HEK293 (cell line): ENCODE results near the gene SMIM41.

Experiments used
- CTCF ChIA-PET: fragments of 350-600 bp; formaldehyde crosslinking; extraction: SDS; loops from one replicate; lab custom pipeline; 2021; ENCODE audit warnings: antibody characterized with exemption; lab: Yijun Ruan, JAX
- POLR2A ChIA-PET: fragments of 300-600 bp; formaldehyde crosslinking; extraction: SDS; loops from one replicate; lab custom pipeline; 2020; ENCODE audit warnings: antibody characterized with exemption, inconsistent platforms; lab: Yijun Ruan, JAX
- H3K27ac ChIP-seq: fragments of 200-500 bp; sonication (Bioruptor generic); 2 replicates; pipeline ENCODE4 v1.5.1; 2014; ENCODE audit warnings: low read depth, low read length, control low read depth, inconsistent platforms; ENCODE audit errors: extremely low read depth
- H3K36me3 ChIP-seq, 2 experiments: fragments of 200-500 bp in 1 of 2; sonication (Bioruptor generic) in 1 of 2; 1 replicate in 1 of 2; 2 replicates in 1 of 2; pipeline ENCODE4 v1.5.1; 2014 to 2017; ENCODE audit warnings: inconsistent platforms in 2 of 2, low read length in 2 of 2; ENCODE audit not compliant: control insufficient read depth in 2 of 2, insufficient read depth in 1 of 2
- H3K4me1 ChIP-seq: fragments of 200-500 bp; sonication (Bioruptor generic); 2 replicates; pipeline ENCODE4 v1.5.1; 2014; ENCODE audit warnings: mild to moderate bottlenecking, low read length, inconsistent platforms; ENCODE audit not compliant: control insufficient read depth, insufficient read depth
- H3K4me3 ChIP-seq: 2 replicates; pipeline ENCODE4 v1.5.1; 2011; ENCODE audit warnings: low read depth, mild to moderate bottlenecking, control low read depth, low read length, moderate library complexity
- H3K9me3 ChIP-seq: fragments of 200-500 bp; sonication (Bioruptor generic); 2 replicates; pipeline ENCODE4 v1.5.1; 2014; ENCODE audit warnings: low read depth, low read length, inconsistent platforms; ENCODE audit not compliant: control insufficient read depth, insufficient read depth
- BCL11B ChIP-seq: fragments of 450-650 bp; formaldehyde crosslinking; IDR thresholded peaks from 2 replicates; pipeline ENCODE4 v1.5.1; 2016; ENCODE audit warnings: low read depth, missing biosample characterization, missing genetic modification characterization
- GLIS1 ChIP-seq: fragments of 450-650 bp; formaldehyde crosslinking; IDR thresholded peaks from 2 replicates; pipeline ENCODE4 v1.5.1; 2016; ENCODE audit warnings: missing biosample characterization, missing genetic modification characterization
- HOXC10 ChIP-seq: sonication (generic); formaldehyde crosslinking; IDR thresholded peaks from 2 replicates; pipeline ENCODE4 v1.8.1; 2023; ENCODE audit warnings: mild to moderate bottlenecking, missing genetic modification reagents
- KLF7 ChIP-seq: fragments of 450-650 bp; formaldehyde crosslinking; IDR thresholded peaks from 2 replicates; pipeline ENCODE4 v1.5.1; 2016; ENCODE audit warnings: missing biosample characterization, missing genetic modification characterization, borderline replicate concordance
- REPIN1 ChIP-seq: fragments of 450-650 bp; formaldehyde crosslinking; IDR thresholded peaks from 2 replicates; pipeline ENCODE4 v1.5.1; 2017; ENCODE audit warnings: missing biosample characterization, missing genetic modification characterization, low read depth
- WT1 ChIP-seq: fragments of 450-650 bp; formaldehyde crosslinking; IDR thresholded peaks from 2 replicates; pipeline ENCODE4 v1.5.1; 2016; ENCODE audit warnings: missing biosample characterization, missing genetic modification characterization
- YY1 ChIP-seq: fragments of 450-650 bp; formaldehyde crosslinking; IDR thresholded peaks from 2 replicates; pipeline ENCODE4 v1.5.1; 2018; ENCODE audit warnings: missing biosample characterization, missing genetic modification characterization
- ZFHX2 ChIP-seq: fragments of 450-650 bp; formaldehyde crosslinking; conservative IDR thresholded peaks from 2 replicates; pipeline ENCODE4 v1.5.1; 2016; ENCODE audit warnings: missing biosample characterization, missing genetic modification characterization
- ZFP37 ChIP-seq: fragments of 450-650 bp; formaldehyde crosslinking; IDR thresholded peaks from 2 replicates; pipeline ENCODE4 v1.5.1; 2016; ENCODE audit warnings: missing biosample characterization, missing genetic modification characterization
- ZFP69B ChIP-seq: fragments of 450-650 bp; formaldehyde crosslinking; IDR thresholded peaks from 2 replicates; pipeline ENCODE4 v1.5.1; 2016; ENCODE audit warnings: missing biosample characterization, missing genetic modification characterization
- ZNF10 ChIP-seq: fragments of 450-650 bp; formaldehyde crosslinking; IDR thresholded peaks from 2 replicates; pipeline ENCODE4 v1.5.1; 2017; ENCODE audit warnings: missing biosample characterization, missing genetic modification characterization
- ZNF133 ChIP-seq: fragments of 450-650 bp; formaldehyde crosslinking; IDR thresholded peaks from 2 replicates; pipeline ENCODE4 v1.5.1; 2016; ENCODE audit warnings: missing biosample characterization, missing genetic modification characterization
- ZNF174 ChIP-seq: fragments of 450-650 bp; formaldehyde crosslinking; IDR thresholded peaks from 2 replicates; pipeline ENCODE4 v1.5.0; 2017; ENCODE audit warnings: missing biosample characterization, mild to moderate bottlenecking, missing genetic modification characterization
- ZNF175 ChIP-seq: fragments of 450-650 bp; formaldehyde crosslinking; IDR thresholded peaks from 2 replicates; pipeline ENCODE4 v1.5.1; 2016; ENCODE audit warnings: missing biosample characterization, missing genetic modification characterization
- ZNF211 ChIP-seq: fragments of 450-650 bp; formaldehyde crosslinking; IDR thresholded peaks from 2 replicates; pipeline ENCODE4 v1.5.1; 2016; ENCODE audit warnings: low read depth, missing biosample characterization, missing genetic modification characterization
- ZNF324 ChIP-seq: fragments of 450-650 bp; formaldehyde crosslinking; IDR thresholded peaks from 2 replicates; pipeline ENCODE4 v1.5.1; 2016; ENCODE audit warnings: missing biosample characterization, missing genetic modification characterization
- ZNF600 ChIP-seq: fragments of 450-650 bp; formaldehyde crosslinking; IDR thresholded peaks from 2 replicates; pipeline ENCODE4 v1.5.1; 2016; ENCODE audit warnings: missing biosample characterization, missing genetic modification characterization
- ZNF747 ChIP-seq: fragments of 450-650 bp; formaldehyde crosslinking; IDR thresholded peaks from 2 replicates; pipeline ENCODE4 v1.5.1; 2016; ENCODE audit warnings: missing biosample characterization, missing genetic modification characterization
- ZNF776 ChIP-seq: fragments of 450-650 bp; formaldehyde crosslinking; IDR thresholded peaks from 2 replicates; pipeline ENCODE4 v1.5.0; 2017; ENCODE audit warnings: missing biosample characterization, missing genetic modification characterization, borderline replicate concordance
- ZSCAN16 ChIP-seq: fragments of 450-650 bp; formaldehyde crosslinking; IDR thresholded peaks from 2 replicates; pipeline ENCODE4 v1.5.1; 2016; ENCODE audit warnings: missing biosample characterization, missing genetic modification characterization
- ZXDB ChIP-seq: fragments of 450-650 bp; formaldehyde crosslinking; IDR thresholded peaks from 2 replicates; pipeline ENCODE4 v1.5.1; 2016; ENCODE audit warnings: missing biosample characterization, missing genetic modification characterization
- TF ChIP-seq, protein P1 (sequence below): fragments of 450-650 bp; formaldehyde crosslinking; IDR thresholded peaks from 2 replicates; pipeline ENCODE4 v1.5.0; 2017; ENCODE audit warnings: missing biosample characterization, missing genetic modification characterization, borderline replicate concordance
- TF ChIP-seq, protein P2 (sequence below): fragments of 450-650 bp; formaldehyde crosslinking; IDR thresholded peaks from 2 replicates; pipeline ENCODE4 v1.5.1; 2016; ENCODE audit warnings: missing biosample characterization, missing genetic modification characterization, borderline replicate concordance
- TF ChIP-seq, protein P3 (sequence below): fragments of 450-650 bp; formaldehyde crosslinking; IDR thresholded peaks from 2 replicates; pipeline ENCODE4 v1.5.1; 2016; ENCODE audit warnings: missing biosample characterization, missing genetic modification characterization
- TF ChIP-seq, protein P4 (sequence below): fragments of 450-650 bp; formaldehyde crosslinking; IDR thresholded peaks from 2 replicates; pipeline ENCODE4 v1.5.1; 2016; ENCODE audit warnings: missing biosample characterization, missing genetic modification characterization
- TF ChIP-seq, protein P5 (sequence below): fragments of 450-650 bp; formaldehyde crosslinking; IDR thresholded peaks from 2 replicates; pipeline ENCODE4 v1.5.1; 2016; ENCODE audit warnings: missing biosample characterization, missing genetic modification characterization

Gene SMIM41

DNA sequence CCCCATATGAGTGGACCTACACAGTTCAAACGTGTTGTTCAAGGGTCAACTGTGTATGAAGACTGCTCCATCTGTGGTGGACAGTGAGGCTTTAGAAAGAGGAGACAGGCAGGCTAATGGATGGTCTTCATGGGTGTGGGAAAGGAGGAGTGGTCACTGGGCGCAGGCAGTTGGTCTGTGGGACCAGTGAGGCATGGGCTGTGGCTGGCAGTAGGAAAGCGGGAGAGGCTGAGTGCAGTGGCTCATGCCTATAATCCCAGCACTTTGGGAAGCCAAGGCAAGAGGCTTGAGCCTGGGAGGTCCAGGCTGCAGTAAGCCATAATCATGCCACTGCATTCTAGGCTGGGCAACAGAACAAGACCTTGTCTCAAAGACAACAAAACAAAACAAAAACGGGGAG, 30.2 kb upstream of the SMIM41 start:
- H3K9me3 ChIP-seq: no peaks in the 10 kb centered on the region
- POLR2A ChIA-PET: no interaction called here
- TF ChIP-seq ZNF747 (tag by site-specific recombination) (no peak), GLIS1 (tag by site-specific recombination) (peak; percentile 8; the same call in 1 of the 2 replicates)
- TF ChIP-seq, all 188 proteins: peak for 1
- no peak overlapping the region for H3K27ac ChIP-seq
- CTCF ChIA-PET: interaction anchor here (1.3 kb wide), 1 partner anchor 17 kb away, joined by 4 read pairs; no protein-coding TSS in a partner anchor
- H3K36me3 ChIP-seq: peaks cover 0 to under 1% of the 10 kb centered on the region in 2 experiments; a peak in 1 of 3 replicates
- no peak overlapping the region for H3K4me3 ChIP-seq
- peaks cover 11% of the 10 kb centered on the region; the same call in 1 of the 2 replicates for H3K4me1 ChIP-seq

DNA sequence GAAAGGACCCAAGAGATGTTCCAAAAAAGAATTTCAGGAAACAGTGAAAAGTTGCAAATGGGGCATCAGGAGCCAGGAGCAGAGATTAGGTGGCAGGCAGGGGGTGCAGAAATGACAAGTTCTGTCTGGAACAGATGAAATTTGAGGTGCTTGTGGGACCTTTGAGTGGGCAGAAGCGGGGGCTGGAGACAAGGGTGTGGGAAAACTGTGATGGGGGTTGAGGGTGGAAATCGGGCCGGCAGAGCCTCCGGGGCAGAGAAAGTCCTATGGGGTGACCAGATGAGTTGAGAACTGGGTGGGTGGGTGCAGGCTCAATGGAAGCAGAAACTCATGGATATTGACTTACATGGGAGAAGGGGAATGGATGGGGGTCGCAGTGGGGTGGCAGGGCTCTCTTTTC, 29.8 kb upstream of the SMIM41 start:
- peaks cover 0 to 4% of the 10 kb centered on the region in 2 experiments; a peak in 1 of 3 replicates for H3K36me3 ChIP-seq
- POLR2A ChIA-PET: no interaction called here
- TF ChIP-seq, protein P1, sequence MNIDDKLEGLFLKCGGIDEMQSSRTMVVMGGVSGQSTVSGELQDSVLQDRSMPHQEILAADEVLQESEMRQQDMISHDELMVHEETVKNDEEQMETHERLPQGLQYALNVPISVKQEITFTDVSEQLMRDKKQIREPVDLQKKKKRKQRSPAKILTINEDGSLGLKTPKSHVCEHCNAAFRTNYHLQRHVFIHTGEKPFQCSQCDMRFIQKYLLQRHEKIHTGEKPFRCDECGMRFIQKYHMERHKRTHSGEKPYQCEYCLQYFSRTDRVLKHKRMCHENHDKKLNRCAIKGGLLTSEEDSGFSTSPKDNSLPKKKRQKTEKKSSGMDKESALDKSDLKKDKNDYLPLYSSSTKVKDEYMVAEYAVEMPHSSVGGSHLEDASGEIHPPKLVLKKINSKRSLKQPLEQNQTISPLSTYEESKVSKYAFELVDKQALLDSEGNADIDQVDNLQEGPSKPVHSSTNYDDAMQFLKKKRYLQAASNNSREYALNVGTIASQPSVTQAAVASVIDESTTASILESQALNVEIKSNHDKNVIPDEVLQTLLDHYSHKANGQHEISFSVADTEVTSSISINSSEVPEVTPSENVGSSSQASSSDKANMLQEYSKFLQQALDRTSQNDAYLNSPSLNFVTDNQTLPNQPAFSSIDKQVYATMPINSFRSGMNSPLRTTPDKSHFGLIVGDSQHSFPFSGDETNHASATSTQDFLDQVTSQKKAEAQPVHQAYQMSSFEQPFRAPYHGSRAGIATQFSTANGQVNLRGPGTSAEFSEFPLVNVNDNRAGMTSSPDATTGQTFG (tag by site-specific recombination): no peak
- TF ChIP-seq ZFHX2 (peak; percentile 66), BCL11B (no peak), KLF7 (no peak), ZNF133 (tag by site-specific recombination) (no peak), ZNF324 (no peak), ZNF776 (tag by site-specific recombination) (no peak), GLIS1 (tag by site-specific recombination) (peak; percentile 4; the same call in 1 of the 2 replicates), ZFP69B (tag by site-specific recombination) (no peak), ZXDB (no peak), WT1 (tag by site-specific recombination) (no peak), REPIN1 (tag by site-specific recombination) (no peak), HOXC10 (CRISPR knock-in tag) (no peak), ZNF175 (no peak), ZNF600 (tag by site-specific recombination) (no peak), ZNF10 (tag by site-specific recombination) (no peak), ZNF747 (tag by site-specific recombination) (no peak), YY1 (tag by site-specific recombination) (no peak), ZNF174 (tag by site-specific recombination) (no peak), ZSCAN16 (no peak), ZNF211 (tag by site-specific recombination) (no peak), ZFP37 (tag by site-specific recombination) (no peak)
- TF ChIP-seq, protein P2, sequence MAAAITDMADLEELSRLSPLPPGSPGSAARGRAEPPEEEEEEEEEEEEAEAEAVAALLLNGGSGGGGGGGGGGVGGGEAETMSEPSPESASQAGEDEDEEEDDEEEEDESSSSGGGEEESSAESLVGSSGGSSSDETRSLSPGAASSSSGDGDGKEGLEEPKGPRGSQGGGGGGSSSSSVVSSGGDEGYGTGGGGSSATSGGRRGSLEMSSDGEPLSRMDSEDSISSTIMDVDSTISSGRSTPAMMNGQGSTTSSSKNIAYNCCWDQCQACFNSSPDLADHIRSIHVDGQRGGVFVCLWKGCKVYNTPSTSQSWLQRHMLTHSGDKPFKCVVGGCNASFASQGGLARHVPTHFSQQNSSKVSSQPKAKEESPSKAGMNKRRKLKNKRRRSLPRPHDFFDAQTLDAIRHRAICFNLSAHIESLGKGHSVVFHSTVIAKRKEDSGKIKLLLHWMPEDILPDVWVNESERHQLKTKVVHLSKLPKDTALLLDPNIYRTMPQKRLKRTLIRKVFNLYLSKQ (tag by site-specific recombination): no peak
- TF ChIP-seq, protein P3, sequence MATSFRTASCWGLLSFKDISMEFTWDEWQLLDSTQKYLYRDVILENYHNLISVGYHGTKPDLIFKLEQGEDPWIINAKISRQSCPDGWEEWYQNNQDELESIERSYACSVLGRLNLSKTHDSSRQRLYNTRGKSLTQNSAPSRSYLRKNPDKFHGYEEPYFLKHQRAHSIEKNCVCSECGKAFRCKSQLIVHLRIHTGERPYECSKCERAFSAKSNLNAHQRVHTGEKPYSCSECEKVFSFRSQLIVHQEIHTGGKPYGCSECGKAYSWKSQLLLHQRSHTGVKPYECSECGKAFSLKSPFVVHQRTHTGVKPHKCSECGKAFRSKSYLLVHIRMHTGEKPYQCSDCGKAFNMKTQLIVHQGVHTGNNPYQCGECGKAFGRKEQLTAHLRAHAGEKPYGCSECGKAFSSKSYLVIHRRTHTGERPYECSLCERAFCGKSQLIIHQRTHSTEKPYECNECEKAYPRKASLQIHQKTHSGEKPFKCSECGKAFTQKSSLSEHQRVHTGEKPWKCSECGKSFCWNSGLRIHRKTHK (tag by site-specific recombination): no peak
- TF ChIP-seq, protein P4, sequence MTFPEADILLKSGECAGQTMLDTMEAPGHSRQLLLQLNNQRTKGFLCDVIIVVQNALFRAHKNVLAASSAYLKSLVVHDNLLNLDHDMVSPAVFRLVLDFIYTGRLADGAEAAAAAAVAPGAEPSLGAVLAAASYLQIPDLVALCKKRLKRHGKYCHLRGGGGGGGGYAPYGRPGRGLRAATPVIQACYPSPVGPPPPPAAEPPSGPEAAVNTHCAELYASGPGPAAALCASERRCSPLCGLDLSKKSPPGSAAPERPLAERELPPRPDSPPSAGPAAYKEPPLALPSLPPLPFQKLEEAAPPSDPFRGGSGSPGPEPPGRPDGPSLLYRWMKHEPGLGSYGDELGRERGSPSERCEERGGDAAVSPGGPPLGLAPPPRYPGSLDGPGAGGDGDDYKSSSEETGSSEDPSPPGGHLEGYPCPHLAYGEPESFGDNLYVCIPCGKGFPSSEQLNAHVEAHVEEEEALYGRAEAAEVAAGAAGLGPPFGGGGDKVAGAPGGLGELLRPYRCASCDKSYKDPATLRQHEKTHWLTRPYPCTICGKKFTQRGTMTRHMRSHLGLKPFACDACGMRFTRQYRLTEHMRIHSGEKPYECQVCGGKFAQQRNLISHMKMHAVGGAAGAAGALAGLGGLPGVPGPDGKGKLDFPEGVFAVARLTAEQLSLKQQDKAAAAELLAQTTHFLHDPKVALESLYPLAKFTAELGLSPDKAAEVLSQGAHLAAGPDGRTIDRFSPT (tag by site-specific recombination): 0 out of 2 replicates have a peak, but pooled peaks have one; percentile 19
- TF ChIP-seq, protein P5, sequence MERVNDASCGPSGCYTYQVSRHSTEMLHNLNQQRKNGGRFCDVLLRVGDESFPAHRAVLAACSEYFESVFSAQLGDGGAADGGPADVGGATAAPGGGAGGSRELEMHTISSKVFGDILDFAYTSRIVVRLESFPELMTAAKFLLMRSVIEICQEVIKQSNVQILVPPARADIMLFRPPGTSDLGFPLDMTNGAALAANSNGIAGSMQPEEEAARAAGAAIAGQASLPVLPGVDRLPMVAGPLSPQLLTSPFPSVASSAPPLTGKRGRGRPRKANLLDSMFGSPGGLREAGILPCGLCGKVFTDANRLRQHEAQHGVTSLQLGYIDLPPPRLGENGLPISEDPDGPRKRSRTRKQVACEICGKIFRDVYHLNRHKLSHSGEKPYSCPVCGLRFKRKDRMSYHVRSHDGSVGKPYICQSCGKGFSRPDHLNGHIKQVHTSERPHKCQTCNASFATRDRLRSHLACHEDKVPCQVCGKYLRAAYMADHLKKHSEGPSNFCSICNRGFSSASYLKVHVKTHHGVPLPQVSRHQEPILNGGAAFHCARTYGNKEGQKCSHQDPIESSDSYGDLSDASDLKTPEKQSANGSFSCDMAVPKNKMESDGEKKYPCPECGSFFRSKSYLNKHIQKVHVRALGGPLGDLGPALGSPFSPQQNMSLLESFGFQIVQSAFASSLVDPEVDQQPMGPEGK (tag by site-specific recombination): no peak
- TF ChIP-seq, all 188 proteins: peak for 3
- Histone ChIP-seq H3K27ac (no peak overlapping the region), H3K9me3 (no peaks in the 10 kb centered on the region), H3K4me3 (no peak overlapping the region), H3K4me1 (peaks cover 11% of the 10 kb centered on the region; the same call in 1 of the 2 replicates)
- CTCF ChIA-PET: interaction anchor here (1.1 kb wide), 1 partner anchor 24 kb away, joined by 6 read pairs; no protein-coding TSS in a partner anchor
